Hypothalamus (tissue), 51 donors: ENCODE measurements around the gene SAXO2.
"Not testable (repeated sequence)": the region's sequence is repeated elsewhere in the genome, so short reads cannot be mapped to it uniquely, and the experiment has no call there.

Source experiments
- DNase-seq, 51 donors: peaks; one replicate each; lab custom pipeline; 2025; lab: John Stamatoyannopoulos, UW

The SAXO2 gene

GRCh38 chr15:82312586-82313349 is 50.1 kb downstream of the SAXO2 start:
- DNase-seq, result no peak

- DNase-seq, result no peak
These were observed 50.8 kb downstream of the SAXO2 start for GRCh38 chr15:82313446-82313845.

GRCh38 chr15:82313951-82314768 is 51.5 kb downstream of the SAXO2 start:
- not testable (repeated sequence) for DNase-seq

GRCh38 chr15:82314769-82315518 is 52.3 kb downstream of the SAXO2 start:
- DNase-seq, result no peak

GRCh38 chr15:82315519-82316246 is 53.1 kb downstream of the SAXO2 start:
- no peak for DNase-seq

- not testable (repeated sequence) for DNase-seq
These were observed 53.9 kb downstream of the SAXO2 start for GRCh38 chr15:82316247-82317090.

GRCh38 chr15:82317091-82317489 is 54.5 kb downstream of the SAXO2 start:
- DNase-seq, result no peak

- DNase-seq, result not testable (repeated sequence)
These were observed 54.9 kb downstream of the SAXO2 start for GRCh38 chr15:82317516-82317915.

- not testable (repeated sequence) for DNase-seq
These were observed 55.7 kb downstream of the SAXO2 start for GRCh38 chr15:82318281-82318680.

- DNase-seq, result not testable (repeated sequence)
These were observed 57.1 kb downstream of the SAXO2 start for GRCh38 chr15:82319522-82320278.

GRCh38 chr15:82320861-82321260 is 58.2 kb downstream of the SAXO2 start:
- DNase-seq, result not testable (repeated sequence)

- DNase-seq, result not testable (repeated sequence)
These were observed 59.9 kb downstream of the SAXO2 start for GRCh38 chr15:82322488-82322887.

- not testable (repeated sequence) for DNase-seq
These were observed 62.2 kb downstream of the SAXO2 start for GRCh38 chr15:82324831-82325230.

- DNase-seq, result not testable (repeated sequence)
These were observed 63.0 kb downstream of the SAXO2 start for GRCh38 chr15:82325646-82326045.

- DNase-seq, result not testable (repeated sequence)
These were observed 64.3 kb downstream of the SAXO2 start for GRCh38 chr15:82326896-82327295.

GRCh38 chr15:82327372-82327771 is 64.8 kb downstream of the SAXO2 start:
- DNase-seq, result not testable (repeated sequence)

GRCh38 chr15:82329039-82329438 is 66.4 kb downstream of the SAXO2 start:
- DNase-seq, result not testable (repeated sequence)

GRCh38 chr15:82330921-82331320 is 68.3 kb downstream of the SAXO2 start:
- not testable (repeated sequence) for DNase-seq
